ENCODE measurements around the gene MAML2. TPM values are rescaled to one million over a fixed set of nuclear protein-coding genes. Genes with fewer than 3 reads are reported as not detected.

MAML2 gene
- total and polyA plus RNA-seq, 2 of the 13 experiments (the other 11 are each of a cell fraction or from before 2014, with no cell fraction given) = 2.3 to 25.9 TPM

DNA sequence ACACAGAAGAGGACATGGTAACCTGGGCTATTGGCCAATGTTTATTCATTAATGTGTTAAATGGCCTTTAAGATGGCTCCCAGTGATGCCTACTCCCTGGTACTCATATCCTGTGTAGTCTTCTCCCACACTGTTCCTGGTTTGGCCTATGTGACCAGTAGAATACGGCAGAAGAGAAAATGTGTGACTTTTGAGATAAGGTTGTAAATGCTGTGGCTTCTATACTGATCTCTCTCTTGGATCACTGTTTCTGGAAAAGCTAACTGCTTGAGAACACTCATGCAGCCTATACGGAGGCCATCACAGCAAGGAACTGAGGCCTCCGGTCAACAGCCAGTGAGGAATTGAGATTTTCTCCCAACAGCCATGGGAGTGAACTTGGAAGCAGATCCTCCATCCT is 24.1 kb downstream of the MAML2 start:
- DNase-seq (ENCODE audit: low spot score) (no peak), ATAC-seq (no peak), FAIRE-seq (no peak)
- H3K4me2 ChIP-seq (ENCODE audit: low read depth, low read length) = no peak overlapping the region
- in situ Hi-C loops (cut with HindIII; ENCODE audit: extremely low pct_ligation_motif_present, low pct_unique_long_range_greater_than_20kb) = no loop called here
- BruUV-seq (replicated peaks) = no TSS peak
- peaks cover 10% of the 10 kb centered on the region; the same call in 1 of the 2 replicates for H3K4me1 ChIP-seq (ENCODE audit: insufficient read depth, low read length)
- no peak overlapping the region for H3K4me3 ChIP-seq (replicated peaks in 1 of 3; ENCODE audit: insufficient read depth in 1 of 3, low read depth in 2 of 3, low read length in 3 of 3)
- H2AFZ ChIP-seq (ENCODE audit: low read length) = no peak overlapping the region
- H3K9me3 ChIP-seq (ENCODE audit: low read length) = no peaks in the 10 kb centered on the region
- H3K9ac ChIP-seq (ENCODE audit: insufficient read depth, low read depth, low read length) = no peak overlapping the region
- TF ChIP-seq, protein P1, sequence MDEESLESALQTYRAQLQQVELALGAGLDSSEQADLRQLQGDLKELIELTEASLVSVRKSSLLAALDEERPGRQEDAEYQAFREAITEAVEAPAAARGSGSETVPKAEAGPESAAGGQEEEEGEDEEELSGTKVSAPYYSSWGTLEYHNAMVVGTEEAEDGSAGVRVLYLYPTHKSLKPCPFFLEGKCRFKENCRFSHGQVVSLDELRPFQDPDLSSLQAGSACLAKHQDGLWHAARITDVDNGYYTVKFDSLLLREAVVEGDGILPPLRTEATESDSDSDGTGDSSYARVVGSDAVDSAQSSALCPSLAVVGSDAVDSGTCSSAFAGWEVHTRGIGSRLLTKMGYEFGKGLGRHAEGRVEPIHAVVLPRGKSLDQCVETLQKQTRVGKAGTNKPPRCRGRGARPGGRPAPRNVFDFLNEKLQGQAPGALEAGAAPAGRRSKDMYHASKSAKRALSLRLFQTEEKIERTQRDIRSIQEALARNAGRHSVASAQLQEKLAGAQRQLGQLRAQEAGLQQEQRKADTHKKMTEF (CRISPR knock-in tag; IDR thresholded peaks at IDR 0.05) = no peak
- TF ChIP-seq ZNF552 (CRISPR knock-in tag; IDR thresholded peaks at IDR 0.05; ENCODE audit: borderline replicate concordance) (no peak), KDM6A (CRISPR knock-in tag; IDR thresholded peaks at IDR 0.05; ENCODE audit: low read depth) (no peak), NFATC3 (CRISPR knock-in tag; IDR thresholded peaks at IDR 0.05) (no peak), ZNF569 (CRISPR knock-in tag; IDR thresholded peaks at IDR 0.05; ENCODE audit: borderline replicate concordance) (no peak), ZNF501 (CRISPR knock-in tag; IDR thresholded peaks at IDR 0.05) (no peak), CHD4 (IDR thresholded peaks at IDR 0.05; ENCODE audit: borderline replicate concordance, low read length) (no peak), ESRRA (CRISPR knock-in tag; IDR thresholded peaks at IDR 0.05; ENCODE audit: low read depth) (no peak), ISX (CRISPR knock-in tag; conservative IDR thresholded peaks at IDR 0.05) (no peak), RARA (CRISPR knock-in tag; IDR thresholded peaks at IDR 0.05) (no peak), ZNF530 (CRISPR knock-in tag; IDR thresholded peaks at IDR 0.05; ENCODE audit: low read depth) (no peak), ZNF737 (CRISPR knock-in tag; IDR thresholded peaks at IDR 0.05; ENCODE audit: borderline replicate concordance) (no peak), ZFAT (CRISPR knock-in tag; conservative IDR thresholded peaks at IDR 0.05) (no peak), TMF1 (CRISPR knock-in tag; IDR thresholded peaks at IDR 0.05; ENCODE audit: low read depth) (no peak)
- TF ChIP-seq, protein P2, sequence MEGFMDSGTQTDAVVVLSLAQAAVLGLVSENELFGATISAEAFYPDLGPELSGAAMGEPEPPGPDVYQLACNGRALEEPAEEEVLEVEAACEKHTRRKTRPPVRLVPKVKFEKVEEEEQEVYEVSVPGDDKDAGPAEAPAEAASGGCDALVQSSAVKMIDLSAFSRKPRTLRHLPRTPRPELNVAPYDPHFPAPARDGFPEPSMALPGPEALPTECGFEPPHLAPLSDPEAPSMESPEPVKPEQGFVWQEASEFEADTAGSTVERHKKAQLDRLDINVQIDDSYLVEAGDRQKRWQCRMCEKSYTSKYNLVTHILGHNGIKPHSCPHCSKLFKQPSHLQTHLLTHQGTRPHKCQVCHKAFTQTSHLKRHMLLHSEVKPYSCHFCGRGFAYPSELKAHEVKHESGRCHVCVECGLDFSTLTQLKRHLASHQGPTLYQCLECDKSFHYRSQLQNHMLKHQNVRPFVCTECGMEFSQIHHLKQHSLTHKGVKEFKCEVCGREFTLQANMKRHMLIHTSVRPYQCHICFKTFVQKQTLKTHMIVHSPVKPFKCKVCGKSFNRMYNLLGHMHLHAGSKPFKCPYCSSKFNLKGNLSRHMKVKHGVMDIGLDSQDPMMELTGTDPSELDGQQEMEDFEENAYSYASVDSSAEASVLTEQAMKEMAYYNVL (CRISPR knock-in tag; IDR thresholded peaks at IDR 0.05; ENCODE audit: borderline replicate concordance) = no peak
- peaks cover 20% of the 10 kb centered on the region for H4K20me1 ChIP-seq (ENCODE audit: insufficient read depth, low read length)
- CTCF ChIA-PET (ENCODE audit: low intra/inter-chr PET ratio, low total read pairs) = no interaction called here
- intact Hi-C loops (cut with micrococcal nuclease; ENCODE audit: unreplicated experiment) = no loop called here
- H3K79me2 ChIP-seq (ENCODE audit: insufficient read depth, low read length) = peaks cover 67% of the 10 kb centered on the region
- 100% methylated on average over 3 of the region's 3 CpGs for WGBS (ENCODE audit: low lambda C conversion rate)
- H3K27me3 ChIP-seq (ENCODE audit: control insufficient read depth in 1 of 2, insufficient read depth in 2 of 2, low read length in 2 of 2) = no peaks in the 10 kb centered on the region
- H3K27ac ChIP-seq (ENCODE audit: extremely low read length, insufficient read depth, low read length) = no peak overlapping the region
- H3K36me3 ChIP-seq (replicated peaks in 1 of 2; ENCODE audit: control insufficient read depth in 1 of 2, insufficient read depth in 2 of 2, low read length in 2 of 2) = peaks cover 8 to 11% of the 10 kb centered on the region in 2 experiments; a peak in 4 of 5 replicates
- POLR2A ChIA-PET = interaction anchor here (1.1 kb wide), 1 partner anchor 16 kb away, joined by 3 read pairs; no protein-coding TSS in a partner anchor
